ENCODE measurements around the gene PALLD. TPM values are rescaled to one million over a fixed set of nuclear protein-coding genes. Genes with fewer than 3 reads are reported as not detected.
A peak's percentile ranks its signal among the peaks of the same experiment; 100 is the strongest.

PALLD gene
- total RNA-seq, 1 donor from 2014 or later = 93.5 TPM

DNA sequence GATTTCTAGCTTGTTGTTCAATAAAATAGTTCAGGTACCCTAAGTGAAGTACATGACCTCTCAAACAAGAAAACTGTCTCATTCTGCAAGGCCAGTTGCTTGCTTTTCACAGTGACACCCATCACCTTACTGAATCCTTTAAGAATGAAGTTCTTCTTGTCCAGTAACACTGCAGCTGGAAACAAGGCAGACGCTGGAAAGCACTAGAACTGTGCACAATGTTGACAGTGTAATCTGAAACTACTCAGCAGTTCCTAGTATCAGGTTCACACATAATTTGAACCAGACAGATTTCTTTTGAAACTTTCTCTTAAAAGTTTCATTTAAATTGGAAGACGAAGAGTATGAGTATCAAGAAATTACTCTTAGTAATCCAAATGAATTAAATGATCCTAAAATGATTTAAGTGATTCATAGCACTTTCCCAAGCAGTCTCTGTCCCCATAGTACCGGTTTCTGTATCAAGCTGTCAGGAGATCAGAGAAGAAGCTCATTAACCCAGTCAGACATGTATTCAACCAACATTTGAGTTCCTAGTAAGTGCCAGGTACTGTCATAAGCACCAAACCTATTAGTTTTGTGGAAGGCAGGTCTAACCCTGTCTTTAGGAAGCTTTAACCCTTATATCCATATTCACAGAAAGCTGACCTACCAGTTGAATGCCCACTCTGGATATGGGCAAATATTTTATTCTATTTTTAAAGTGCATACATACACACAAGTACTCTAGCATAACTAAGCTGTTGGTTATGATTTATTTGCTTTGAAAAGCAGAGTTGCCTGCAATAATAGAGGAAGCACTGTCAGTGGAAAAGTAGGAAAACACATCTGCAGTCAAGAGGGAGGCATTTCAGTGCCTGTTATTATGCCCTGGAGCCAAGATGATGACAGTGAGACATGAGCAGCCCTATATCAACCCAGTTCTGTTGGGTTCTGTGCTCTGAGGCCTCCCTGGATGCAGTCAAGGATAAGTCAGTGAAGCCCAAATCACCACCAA lies 63.6 kb downstream of the PALLD start:
- H3K4me1 Mint-ChIP-seq (ENCODE audit: unreplicated experiment) = peaks cover 57% of the 10 kb centered on the region
- TF ChIP-seq, protein P1, sequence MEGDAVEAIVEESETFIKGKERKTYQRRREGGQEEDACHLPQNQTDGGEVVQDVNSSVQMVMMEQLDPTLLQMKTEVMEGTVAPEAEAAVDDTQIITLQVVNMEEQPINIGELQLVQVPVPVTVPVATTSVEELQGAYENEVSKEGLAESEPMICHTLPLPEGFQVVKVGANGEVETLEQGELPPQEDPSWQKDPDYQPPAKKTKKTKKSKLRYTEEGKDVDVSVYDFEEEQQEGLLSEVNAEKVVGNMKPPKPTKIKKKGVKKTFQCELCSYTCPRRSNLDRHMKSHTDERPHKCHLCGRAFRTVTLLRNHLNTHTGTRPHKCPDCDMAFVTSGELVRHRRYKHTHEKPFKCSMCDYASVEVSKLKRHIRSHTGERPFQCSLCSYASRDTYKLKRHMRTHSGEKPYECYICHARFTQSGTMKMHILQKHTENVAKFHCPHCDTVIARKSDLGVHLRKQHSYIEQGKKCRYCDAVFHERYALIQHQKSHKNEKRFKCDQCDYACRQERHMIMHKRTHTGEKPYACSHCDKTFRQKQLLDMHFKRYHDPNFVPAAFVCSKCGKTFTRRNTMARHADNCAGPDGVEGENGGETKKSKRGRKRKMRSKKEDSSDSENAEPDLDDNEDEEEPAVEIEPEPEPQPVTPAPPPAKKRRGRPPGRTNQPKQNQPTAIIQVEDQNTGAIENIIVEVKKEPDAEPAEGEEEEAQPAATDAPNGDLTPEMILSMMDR (conservative IDR thresholded peaks at IDR 0.05) = no peak
- DNase-seq (ENCODE audit: extremely low spot score, unreplicated experiment) = no peak
- no peaks in the 10 kb centered on the region for H3K27me3 Mint-ChIP-seq
- H3K9me3 Mint-ChIP-seq = peaks cover 8% of the 10 kb centered on the region
- peak overlapping the region; percentile 95 for H3K27ac Mint-ChIP-seq
- peaks cover 3% of the 10 kb centered on the region for H3K36me3 Mint-ChIP-seq
- peak overlapping the region; percentile 74 for H3K4me3 Mint-ChIP-seq

DNA sequence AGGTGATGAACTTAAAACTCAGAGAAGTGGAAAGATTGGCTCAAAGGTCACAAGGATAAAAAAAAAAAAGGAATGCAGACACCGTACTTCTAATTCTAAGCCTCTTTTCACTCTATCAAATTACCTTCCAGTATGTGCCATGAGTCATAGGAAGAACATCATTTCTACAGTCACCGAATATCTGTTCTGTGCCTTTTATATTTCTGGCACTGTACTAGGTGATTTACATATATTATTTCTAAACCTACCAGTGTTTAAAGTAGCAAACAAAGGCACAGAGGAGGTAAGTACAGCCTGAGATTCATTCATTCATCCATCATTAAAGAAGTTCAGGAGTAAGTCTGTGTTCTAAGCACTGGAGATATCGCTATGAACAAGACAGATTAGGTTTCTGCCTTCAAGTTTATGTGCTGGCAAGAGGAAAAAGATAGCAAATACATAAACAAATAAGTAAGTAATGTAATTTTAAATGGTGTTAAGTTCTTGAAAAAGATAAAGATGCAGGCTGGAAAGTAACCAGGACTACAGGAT lies 65.3 kb downstream of the PALLD start:
- H3K9me3 Mint-ChIP-seq = peaks cover 8% of the 10 kb centered on the region
- H3K4me3 Mint-ChIP-seq = no peak overlapping the region
- peaks cover 56% of the 10 kb centered on the region for H3K4me1 Mint-ChIP-seq (ENCODE audit: unreplicated experiment)
- H3K27ac Mint-ChIP-seq = peak overlapping the region; percentile 42
- no peaks in the 10 kb centered on the region for H3K27me3 Mint-ChIP-seq
- peaks cover 3% of the 10 kb centered on the region for H3K36me3 Mint-ChIP-seq
- DNase-seq (ENCODE audit: extremely low spot score, unreplicated experiment) = no peak
- TF ChIP-seq, protein P1 (conservative IDR thresholded peaks at IDR 0.05) = no peak

DNA sequence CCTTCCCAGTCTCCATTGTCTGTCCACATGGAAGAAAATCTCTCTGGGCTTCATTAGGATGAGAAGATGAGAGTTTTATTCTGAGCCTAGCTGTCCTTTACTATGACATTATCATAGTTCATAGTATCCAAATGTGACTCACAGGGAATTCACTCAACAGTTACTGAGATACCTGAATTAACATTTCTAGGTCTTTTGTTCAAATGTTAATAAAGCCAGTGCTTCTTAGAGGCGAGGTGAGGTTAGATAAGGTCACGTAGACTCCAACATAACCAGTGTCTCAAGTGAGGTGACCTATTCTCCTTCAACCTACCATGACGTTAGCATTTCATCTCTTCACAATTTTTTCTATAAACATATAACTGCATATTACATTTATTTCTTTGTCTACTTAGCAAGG lies 67.2 kb downstream of the PALLD start:
- Mint-ChIP-seq H3K4me1 (ENCODE audit: unreplicated experiment) (peaks cover 43% of the 10 kb centered on the region), H3K9me3 (peaks cover 3% of the 10 kb centered on the region), H3K4me3 (no peak overlapping the region), H3K27me3 (no peaks in the 10 kb centered on the region), H3K27ac (no peak overlapping the region), H3K36me3 (no peaks in the 10 kb centered on the region)
- no peak for DNase-seq (ENCODE audit: extremely low spot score, unreplicated experiment)
- TF ChIP-seq, protein P1 (conservative IDR thresholded peaks at IDR 0.05) = no peak

DNA sequence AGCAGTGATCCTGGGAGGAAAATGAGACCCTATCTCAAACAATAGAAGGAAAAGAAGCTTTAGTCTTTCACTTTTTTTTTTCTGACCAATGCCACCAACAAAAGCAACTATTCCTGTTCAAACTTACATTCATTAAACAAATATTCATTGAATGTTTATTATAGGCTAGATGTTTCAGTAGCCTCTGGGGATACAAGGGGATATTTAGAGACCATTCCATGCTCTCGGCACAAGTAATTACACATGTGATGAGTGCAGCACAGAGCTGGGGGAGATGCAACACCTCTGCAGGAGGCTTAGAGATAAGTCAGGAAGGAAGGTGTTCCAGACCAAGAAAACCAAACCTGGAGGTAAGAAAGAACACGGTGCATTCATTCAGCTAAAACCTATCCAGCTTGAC lies 68.3 kb downstream of the PALLD start:
- no peak overlapping the region for H3K27ac Mint-ChIP-seq
- no peak overlapping the region for H3K4me3 Mint-ChIP-seq

DNA sequence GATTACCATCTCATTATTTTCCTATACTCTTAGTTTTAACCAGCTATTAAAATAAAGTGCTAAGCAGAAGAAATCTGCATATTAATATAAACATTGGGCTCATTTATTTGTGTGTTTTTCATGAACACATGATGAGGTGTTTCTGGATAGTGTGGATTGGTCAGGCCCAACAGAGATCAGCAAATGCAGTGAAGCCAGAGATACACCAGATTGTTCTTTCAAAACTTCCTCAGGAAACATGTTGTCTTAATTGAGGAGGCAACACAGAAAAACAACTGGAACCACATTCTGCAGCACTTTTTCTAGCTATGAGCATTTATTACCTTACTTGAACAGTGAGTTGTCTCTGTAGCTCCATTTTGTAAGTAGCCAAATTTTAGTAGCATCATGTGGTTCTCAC lies 69.9 kb downstream of the PALLD start:
- no peak overlapping the region for H3K4me3 Mint-ChIP-seq
- TF ChIP-seq, protein P1 (conservative IDR thresholded peaks at IDR 0.05) = no peak
- no peaks in the 10 kb centered on the region for H3K36me3 Mint-ChIP-seq
- no peak overlapping the region for H3K27ac Mint-ChIP-seq
- H3K4me1 Mint-ChIP-seq (ENCODE audit: unreplicated experiment) = peaks cover 39% of the 10 kb centered on the region
- peaks cover 4% of the 10 kb centered on the region for H3K9me3 Mint-ChIP-seq
- no peaks in the 10 kb centered on the region for H3K27me3 Mint-ChIP-seq
- no peak for DNase-seq (ENCODE audit: extremely low spot score, unreplicated experiment)

More for the DNA sequence above, 68.3 kb downstream of the PALLD start:
- H3K36me3 Mint-ChIP-seq = no peaks in the 10 kb centered on the region
- peaks cover 4% of the 10 kb centered on the region for H3K9me3 Mint-ChIP-seq
- H3K27me3 Mint-ChIP-seq = no peaks in the 10 kb centered on the region
- peaks cover 44% of the 10 kb centered on the region for H3K4me1 Mint-ChIP-seq (ENCODE audit: unreplicated experiment)
- TF ChIP-seq, protein P1 (conservative IDR thresholded peaks at IDR 0.05) = no peak
- no peak for DNase-seq (ENCODE audit: extremely low spot score, unreplicated experiment)

Data from type B pancreatic cell (in vitro differentiated cells).